BJ (cell line): ENCODE results near the gene KIF13A. TPM values are rescaled to one million over a fixed set of nuclear protein-coding genes. Genes with fewer than 3 reads are reported as not detected.

Source experiments
- CTCF ChIA-PET: fragments of 350-600 bp; formaldehyde crosslinking; extraction: SDS; loops from one replicate; lab custom pipeline; 2021; ENCODE audit warnings: antibody characterized with exemption, inconsistent platforms; lab: Yijun Ruan, JAX
- POLR2A ChIA-PET: fragments of 300-600 bp; sonication (Branson Sonifier 250); formaldehyde crosslinking; extraction: SDS; loops from one replicate; lab custom pipeline; 2021; ENCODE audit warnings: antibody characterized with exemption; lab: Charles Lee
- DNase-seq: peaks from one replicate; pipeline ENCODE4 v3.0.0-alpha.2; 2011; ENCODE audit warnings: low read depth
- H3K27me3 ChIP-seq: 2 replicates; pipeline ENCODE4 v1.6.0; 2011; ENCODE audit warnings: low read length; ENCODE audit not compliant: control insufficient read depth, insufficient read depth
- H3K36me3 ChIP-seq: 2 replicates; pipeline ENCODE4 v1.5.1; 2011; ENCODE audit warnings: low read length; ENCODE audit not compliant: control insufficient read depth, insufficient read depth
- H3K4me3 ChIP-seq: 2 replicates; pipeline ENCODE4 v1.5.1; 2011; ENCODE audit warnings: low read depth, mild to moderate bottlenecking, control low read depth, low read length
- polyA plus RNA-seq: library from polyadenylated mRNA; depleted of rRNA; stranded (reverse); fragments of >200 nt; gene quantifications from 2 replicates; pipeline ENCODE4 v1.2.3, GENCODE V29; 2011
- TF ChIP-seq, protein P1 (sequence below): IDR thresholded peaks from 2 replicates; pipeline ENCODE4 v1.5.1; 2011; ENCODE audit warnings: low read depth, mild to moderate bottlenecking, control low read depth, inconsistent platforms, low read length, moderate library complexity; ENCODE audit not compliant: insufficient read depth

The KIF13A gene
- polyA plus RNA-seq, 1 experiment = 41.4 TPM

DNA sequence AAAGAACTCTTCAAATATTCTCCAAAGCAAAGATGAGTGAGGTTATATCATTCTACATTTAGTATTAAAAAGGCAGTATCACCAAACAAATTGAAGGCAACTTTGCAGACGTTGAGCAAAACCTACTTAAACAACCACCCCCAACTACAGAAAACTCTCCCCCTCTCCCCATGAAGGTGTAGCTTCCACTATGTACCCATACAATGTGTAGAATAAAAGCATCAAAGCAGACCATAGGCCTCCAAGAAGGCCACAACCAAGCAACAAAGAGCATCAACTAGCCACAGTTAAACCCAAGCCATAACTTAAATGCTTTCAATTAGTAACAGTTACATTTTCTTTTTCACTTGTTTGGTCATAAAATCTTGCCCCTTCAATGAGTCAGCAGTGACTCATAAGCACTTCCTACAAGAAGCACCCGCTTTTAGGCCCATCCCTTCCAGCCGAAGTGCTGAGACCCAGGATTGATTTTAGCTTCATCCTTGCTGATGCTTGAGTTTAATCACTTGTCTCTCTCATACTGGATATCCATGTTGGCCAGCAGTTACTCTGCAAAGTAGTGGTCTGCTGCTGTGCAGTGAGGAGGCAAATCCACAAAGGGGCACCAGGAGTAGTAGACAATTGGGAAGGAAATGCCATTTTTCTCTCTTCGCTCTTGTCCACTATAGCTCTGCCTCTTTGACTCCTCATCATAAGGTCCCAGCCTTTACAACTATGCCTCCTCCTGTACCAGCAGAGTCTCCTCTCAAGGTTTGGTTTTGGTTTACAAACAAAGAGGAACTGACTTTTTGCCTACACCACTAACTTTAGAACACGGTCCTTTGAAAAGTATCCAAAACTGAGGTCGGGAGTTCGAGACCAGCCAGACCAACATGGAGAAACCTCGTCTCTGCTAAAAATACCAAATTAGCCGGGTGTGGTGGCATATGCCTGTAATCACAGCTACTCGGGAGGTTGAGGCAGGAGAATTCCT is 272.3 kb downstream of the KIF13A start:
- DNase-seq = peak; percentile 84
- Histone ChIP-seq H3K27me3 (no peaks in the 10 kb centered on the region), H3K36me3 (no peaks in the 10 kb centered on the region), H3K4me3 (no peak overlapping the region)
- POLR2A ChIA-PET = no interaction called here
- TF ChIP-seq, protein P1, sequence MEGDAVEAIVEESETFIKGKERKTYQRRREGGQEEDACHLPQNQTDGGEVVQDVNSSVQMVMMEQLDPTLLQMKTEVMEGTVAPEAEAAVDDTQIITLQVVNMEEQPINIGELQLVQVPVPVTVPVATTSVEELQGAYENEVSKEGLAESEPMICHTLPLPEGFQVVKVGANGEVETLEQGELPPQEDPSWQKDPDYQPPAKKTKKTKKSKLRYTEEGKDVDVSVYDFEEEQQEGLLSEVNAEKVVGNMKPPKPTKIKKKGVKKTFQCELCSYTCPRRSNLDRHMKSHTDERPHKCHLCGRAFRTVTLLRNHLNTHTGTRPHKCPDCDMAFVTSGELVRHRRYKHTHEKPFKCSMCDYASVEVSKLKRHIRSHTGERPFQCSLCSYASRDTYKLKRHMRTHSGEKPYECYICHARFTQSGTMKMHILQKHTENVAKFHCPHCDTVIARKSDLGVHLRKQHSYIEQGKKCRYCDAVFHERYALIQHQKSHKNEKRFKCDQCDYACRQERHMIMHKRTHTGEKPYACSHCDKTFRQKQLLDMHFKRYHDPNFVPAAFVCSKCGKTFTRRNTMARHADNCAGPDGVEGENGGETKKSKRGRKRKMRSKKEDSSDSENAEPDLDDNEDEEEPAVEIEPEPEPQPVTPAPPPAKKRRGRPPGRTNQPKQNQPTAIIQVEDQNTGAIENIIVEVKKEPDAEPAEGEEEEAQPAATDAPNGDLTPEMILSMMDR = no peak
- CTCF ChIA-PET = interaction anchor here (0.5 to 1.2 kb wide), 2 partner anchors 9 to 10 kb away, joined by 3 to 4 read pairs; no protein-coding TSS in a partner anchor

- no peak overlapping the region for H3K4me3 ChIP-seq
- H3K27me3 ChIP-seq = no peaks in the 10 kb centered on the region
- POLR2A ChIA-PET = no interaction called here
- H3K36me3 ChIP-seq = no peaks in the 10 kb centered on the region
- no peak for DNase-seq
- TF ChIP-seq, protein P1 = no peak
- CTCF ChIA-PET = interaction anchor here (1.2 kb wide), 1 partner anchor 8 kb away, joined by 3 read pairs; no protein-coding TSS in a partner anchor
Observed at GRCh38 chr6:17714177-17714576, 273.3 kb downstream of the KIF13A start.

GRCh38 chr6:17712576-17712975 is 274.9 kb downstream of the KIF13A start:
- ChIA-PET POLR2A (no interaction called here), CTCF (no interaction called here)
- TF ChIP-seq, protein P1 = no peak
- DNase-seq = no peak
- H3K4me3 ChIP-seq = no peak overlapping the region
- H3K27me3 ChIP-seq = no peaks in the 10 kb centered on the region
- no peaks in the 10 kb centered on the region for H3K36me3 ChIP-seq

- Histone ChIP-seq H3K36me3 (no peaks in the 10 kb centered on the region), H3K4me3 (no peak overlapping the region), H3K27me3 (no peaks in the 10 kb centered on the region)
- no peak for DNase-seq
- ChIA-PET POLR2A (no interaction called here), CTCF (no interaction called here)
- TF ChIP-seq, protein P1 = no peak
Observed at GRCh38 chr6:17710331-17710730, 277.1 kb downstream of the KIF13A start.

- Histone ChIP-seq H3K27me3 (no peaks in the 10 kb centered on the region), H3K4me3 (no peak overlapping the region), H3K36me3 (no peaks in the 10 kb centered on the region)
- TF ChIP-seq, protein P1 = no peak
- DNase-seq = no peak
- POLR2A ChIA-PET = no interaction called here
- CTCF ChIA-PET = no interaction called here
Observed at GRCh38 chr6:17709476-17709875, 278.0 kb downstream of the KIF13A start.
